Endothelial cell of hepatic sinusoid (primary cell): ENCODE data around the gene USP3.
"Not testable (repeated sequence)": the region's sequence is repeated elsewhere in the genome, so short reads cannot be mapped to it uniquely, and the experiment has no call there.

Experiments used
- in situ Hi-C: cut with HindIII; loops from 2 replicates; pipeline ENCODE4 v1.10.0; 2017; ENCODE audit warnings: low sequenced_read_pairs

Gene USP3

DNA sequence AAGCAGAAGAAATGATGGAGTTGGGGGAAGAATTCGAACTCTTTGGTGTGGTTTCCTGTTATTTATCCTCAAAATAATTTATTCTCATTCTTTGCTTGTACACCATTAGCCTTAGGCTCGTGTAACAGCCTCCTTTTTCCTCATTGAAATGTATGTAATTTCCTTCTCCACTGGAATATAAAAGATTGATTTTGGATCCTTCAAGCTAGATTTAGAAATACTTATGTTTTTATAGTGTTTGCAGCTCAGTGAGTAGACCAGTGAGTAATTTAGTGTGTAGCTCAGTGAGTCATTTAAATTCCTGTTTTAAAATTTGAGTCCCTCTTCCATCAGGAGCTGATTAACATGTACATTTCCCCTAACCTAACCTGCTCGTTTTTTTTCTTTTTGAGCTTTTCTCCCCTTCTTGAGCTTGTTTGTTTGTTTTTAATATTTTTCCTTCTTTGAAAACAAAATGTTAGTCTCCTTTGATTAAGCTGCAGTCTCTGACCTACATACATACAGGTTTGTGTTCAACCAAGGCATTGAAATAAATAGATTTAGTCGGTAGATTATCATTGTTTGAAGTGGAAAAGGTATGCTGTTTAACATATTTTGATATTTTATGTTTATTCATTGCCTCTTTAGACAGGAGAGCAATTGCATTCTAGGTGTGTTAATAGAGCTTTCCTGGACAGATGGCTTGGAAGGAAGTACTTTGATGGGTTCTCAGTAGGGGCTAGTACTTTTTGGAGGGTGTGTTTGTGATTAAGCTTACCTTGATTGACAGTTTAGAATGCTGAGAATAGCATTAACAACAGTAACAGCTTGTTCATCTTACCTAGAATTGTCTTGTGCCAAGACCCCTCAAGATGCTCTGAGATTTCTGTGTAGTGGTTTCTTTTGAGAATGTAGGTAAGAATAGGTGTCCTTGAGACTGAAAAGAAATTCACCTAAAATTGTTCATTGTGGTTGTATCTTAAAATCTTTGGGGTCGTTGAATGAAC lies 5.9 kb downstream of the USP3 start:
- in situ Hi-C loops: loop anchor here (5.0 kb wide), 1 partner anchor 62 kb away; no protein-coding TSS in a partner anchor

DNA sequence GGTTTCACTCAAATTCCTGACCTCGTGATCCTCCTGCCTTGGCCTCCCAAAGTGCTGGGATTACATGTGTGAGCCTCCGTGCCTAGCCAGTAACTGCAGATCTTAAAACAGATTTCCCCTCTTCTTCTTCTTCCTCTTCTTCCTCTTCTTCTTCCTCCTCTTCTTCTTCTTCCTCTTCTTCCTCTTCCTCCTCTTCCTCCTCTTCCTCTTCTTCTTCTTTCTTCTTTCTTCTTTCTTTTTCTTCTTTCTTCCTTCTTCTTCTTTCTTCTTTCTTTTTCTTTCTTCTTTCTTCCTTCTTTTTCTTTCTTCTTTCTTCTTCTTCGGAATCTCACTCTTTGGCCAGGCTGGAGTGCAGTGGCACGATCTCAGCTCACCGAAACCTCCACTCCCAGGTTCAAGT lies 7.8 kb downstream of the USP3 start:
- in situ Hi-C loops: no loop called here

GRCh38 chr15:63513271-63513670 lies 8.9 kb downstream of the USP3 start:
- in situ Hi-C loops: no loop called here

GRCh38 chr15:63513728-63514127 lies 9.3 kb downstream of the USP3 start:
- in situ Hi-C loops: no loop called here

GRCh38 chr15:63514531-63514943 lies 10.1 kb downstream of the USP3 start:
- in situ Hi-C loops: no loop called here

DNA sequence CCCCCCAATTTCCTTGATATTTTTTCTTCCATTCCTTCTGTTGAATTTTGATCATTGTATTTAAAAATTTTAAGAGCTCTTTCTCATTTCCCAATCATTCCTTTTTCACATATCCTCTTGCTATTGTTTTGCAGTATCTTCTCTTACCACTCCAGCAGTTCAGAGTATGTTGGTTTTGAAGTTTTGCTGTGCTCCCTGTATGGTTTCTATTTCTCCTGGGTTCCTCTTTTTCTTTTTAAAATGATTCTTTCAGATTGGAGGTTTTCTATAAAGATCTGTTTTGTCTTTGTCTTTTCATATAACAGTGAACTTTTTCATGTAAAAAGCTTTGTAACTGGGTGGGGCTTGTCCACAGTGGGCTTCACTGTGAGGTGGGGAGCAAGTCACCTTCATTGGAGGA lies 12.8 kb downstream of the USP3 start:
- in situ Hi-C loops: no loop called here

- in situ Hi-C loops: no loop called here
Measured at GRCh38 chr15:63517628-63518027, 13.2 kb downstream of the USP3 start.

DNA sequence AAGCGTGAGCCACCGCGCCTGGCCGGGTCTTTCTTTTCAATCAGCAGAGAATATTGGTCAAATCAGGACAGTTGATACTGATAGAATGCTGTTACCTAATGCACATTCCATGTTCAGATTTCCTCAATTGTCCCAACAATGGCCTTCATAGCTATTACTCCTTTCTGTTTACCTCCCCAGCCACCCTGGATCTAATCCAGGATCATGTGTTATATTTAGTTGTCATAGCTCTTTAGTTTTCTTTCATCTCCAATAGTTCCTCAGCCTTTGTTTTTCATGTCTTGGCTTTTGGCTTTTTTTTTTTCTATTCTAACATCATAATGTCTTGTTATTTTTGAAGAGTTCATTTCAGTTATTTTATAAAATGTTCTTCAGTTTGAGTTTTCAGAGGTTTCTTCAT lies 14.6 kb downstream of the USP3 start:
- in situ Hi-C loops: no loop called here

- in situ Hi-C loops: no loop called here
Measured at GRCh38 chr15:63519548-63520178, 15.3 kb downstream of the USP3 start.

DNA sequence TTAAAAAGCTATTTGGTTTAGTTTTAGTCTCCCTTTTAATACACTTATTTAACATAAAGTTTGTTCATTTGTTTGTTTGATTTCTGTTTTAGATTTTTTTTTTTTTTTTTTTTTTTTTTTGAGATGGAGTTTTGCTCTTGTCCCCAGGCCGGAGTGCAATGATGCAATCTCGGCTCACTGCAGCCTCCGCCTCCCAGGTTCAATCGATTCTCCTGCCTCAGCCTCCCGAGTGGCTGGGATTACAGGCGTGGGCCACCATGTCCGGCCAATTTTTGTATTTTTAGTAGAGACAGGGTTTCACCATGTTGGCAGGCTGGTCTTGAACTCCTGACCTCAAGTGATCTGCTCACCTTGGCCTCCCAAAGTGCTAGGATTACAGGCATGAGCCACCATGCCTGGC lies 16.1 kb downstream of the USP3 start:
- in situ Hi-C loops: not testable (repeated sequence)

DNA sequence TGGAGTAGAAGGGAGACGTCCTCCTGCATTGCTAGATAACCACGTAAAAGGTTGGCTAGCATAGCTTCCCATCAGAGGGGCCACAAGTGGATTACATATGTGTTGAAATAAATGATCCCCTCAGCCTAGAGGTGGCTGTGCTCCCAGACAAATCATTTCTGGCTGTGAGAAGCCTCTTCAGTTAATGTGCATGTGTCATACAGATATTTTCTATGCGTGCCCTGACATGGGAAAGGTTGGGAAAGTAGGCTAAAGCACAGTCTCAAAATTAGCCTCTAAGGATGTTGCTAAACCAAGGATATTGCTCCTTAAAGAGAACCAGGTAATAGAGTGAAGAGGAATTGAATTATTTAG lies 17.8 kb downstream of the USP3 start:
- in situ Hi-C loops: no loop called here

- in situ Hi-C loops: no loop called here
Measured at GRCh38 chr15:63523306-63523990, 19.1 kb downstream of the USP3 start.

DNA sequence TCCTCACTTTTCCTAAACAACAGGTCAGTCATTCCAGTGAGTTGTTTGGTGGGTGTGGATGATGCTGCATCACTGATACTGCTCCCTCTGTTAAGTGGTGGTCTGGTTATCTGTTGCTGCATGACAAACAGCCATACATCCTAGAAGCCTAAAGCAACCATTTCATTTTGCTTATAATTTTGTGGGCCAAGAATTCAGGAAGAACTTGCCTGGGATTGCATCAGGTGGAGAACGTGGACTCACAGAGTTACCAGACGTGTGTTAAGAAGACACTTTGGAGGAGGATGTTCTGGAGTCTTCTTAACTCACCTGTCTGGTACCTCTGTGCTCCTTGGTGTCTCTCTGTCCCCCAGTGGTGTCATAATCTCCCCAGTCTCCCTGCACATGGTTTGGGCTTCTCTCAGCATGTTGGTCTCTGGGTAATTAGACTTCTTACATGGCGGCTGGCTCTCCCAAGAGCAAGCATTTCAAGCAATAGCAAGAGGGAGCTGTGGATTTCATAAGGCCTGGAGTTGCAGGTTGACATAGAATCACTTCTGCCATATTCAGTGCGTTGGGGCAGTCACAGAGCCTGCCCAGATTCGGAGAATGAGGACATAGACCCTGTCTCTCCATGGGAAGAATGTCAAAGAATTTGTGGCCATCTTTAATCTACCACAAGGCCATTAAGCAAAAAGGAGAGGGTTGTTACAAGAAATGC lies 20.1 kb downstream of the USP3 start:
- in situ Hi-C loops: no loop called here

GRCh38 chr15:63526401-63526800 lies 22.0 kb downstream of the USP3 start:
- in situ Hi-C loops: no loop called here

GRCh38 chr15:63528138-63528659 lies 23.8 kb downstream of the USP3 start:
- in situ Hi-C loops: no loop called here

DNA sequence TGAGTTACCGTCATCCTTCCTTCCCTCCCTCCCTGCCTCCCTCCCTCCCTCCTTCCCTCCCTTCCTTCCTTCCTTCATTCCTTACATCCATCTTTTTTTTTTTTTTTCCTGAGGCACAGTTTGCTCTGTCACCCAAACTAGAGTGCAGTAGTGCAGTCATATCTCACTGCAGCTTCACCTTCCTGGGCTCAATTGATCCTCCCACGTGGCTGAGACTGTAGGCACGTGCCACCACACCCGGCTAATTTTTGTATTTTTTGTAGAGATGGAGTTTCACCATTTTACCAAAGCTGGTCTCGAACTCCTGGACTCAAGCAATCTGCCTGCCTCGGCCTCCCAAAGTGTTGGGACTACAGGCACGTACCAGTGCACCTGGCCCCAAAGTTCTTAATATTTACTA lies 25.8 kb downstream of the USP3 start:
- in situ Hi-C loops: loop anchor here (5.0 kb wide), 1 partner anchor 53 kb away; no protein-coding TSS in a partner anchor

DNA sequence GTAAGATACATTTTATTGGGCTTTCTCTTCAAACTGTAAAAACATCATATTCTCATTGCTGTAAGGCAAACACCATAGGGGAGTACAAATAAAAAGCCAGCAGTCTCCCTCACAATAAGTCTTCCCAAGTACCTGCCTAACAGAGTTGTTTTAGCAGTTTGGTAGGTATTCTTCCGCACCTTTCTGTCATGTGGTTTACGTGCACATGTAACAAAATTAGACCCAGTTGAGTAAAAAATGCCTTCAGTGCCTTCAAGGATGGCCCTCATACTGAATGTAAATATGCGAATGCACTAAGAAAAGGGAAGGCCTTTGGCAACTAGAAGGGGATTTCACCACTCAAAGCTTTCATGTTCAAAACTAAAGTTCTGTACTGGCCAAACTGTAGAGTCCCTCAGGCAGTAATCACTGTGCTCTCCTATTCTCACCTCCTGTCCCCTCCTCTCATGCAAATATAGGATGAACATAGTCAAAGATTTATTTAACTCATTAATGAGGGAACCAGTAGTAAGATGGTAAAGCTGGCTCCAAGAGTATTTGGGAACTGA lies 26.4 kb downstream of the USP3 start:
- in situ Hi-C loops: loop anchor here (5.0 kb wide), 1 partner anchor 54 kb away; no protein-coding TSS in a partner anchor

DNA sequence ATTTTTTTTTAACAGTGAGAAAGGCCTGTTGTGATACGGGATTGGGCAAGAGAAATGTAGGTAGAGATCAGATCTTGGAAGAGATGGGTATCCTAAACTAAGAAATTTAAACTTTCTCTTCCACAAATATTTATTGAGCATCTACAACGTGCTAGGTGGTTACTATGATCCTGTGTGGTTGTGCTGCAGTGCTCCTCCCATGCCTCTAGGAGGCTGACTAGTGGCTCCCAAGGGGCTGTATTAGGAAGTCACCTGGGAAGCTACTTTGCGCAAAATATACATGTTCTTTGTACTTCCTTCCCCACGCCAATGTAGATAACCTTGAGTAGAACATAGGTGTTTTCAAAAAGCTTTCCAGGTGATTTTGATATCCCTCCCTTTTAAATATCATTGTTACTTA lies 27.2 kb downstream of the USP3 start:
- in situ Hi-C loops: loop anchor here (5.0 kb wide), 1 partner anchor 54 kb away; no protein-coding TSS in a partner anchor

DNA sequence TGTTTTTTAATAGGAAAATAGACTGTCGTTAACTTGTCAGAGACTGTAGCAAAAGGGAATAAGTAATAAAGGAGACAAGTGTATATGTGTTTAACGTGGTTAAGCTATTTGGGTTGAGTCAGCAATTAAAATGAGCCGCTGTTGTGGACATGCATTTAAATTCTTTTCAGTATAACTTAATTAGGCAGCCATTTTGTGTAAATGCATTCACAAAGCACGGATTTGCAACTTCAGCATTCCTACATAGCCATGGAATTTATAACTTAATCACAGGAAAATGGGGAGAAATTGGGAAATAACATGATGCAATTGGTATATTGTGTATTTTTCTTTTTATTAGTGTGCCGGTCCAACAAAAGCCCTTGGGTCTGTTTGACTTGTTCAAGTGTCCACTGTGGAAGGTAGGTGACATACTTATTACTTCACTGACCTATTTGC lies 27.9 kb downstream of the USP3 start:
- in situ Hi-C loops: loop anchor here (5.0 kb wide), 1 partner anchor 55 kb away; no protein-coding TSS in a partner anchor

GRCh38 chr15:63534888-63535287 lies 30.5 kb downstream of the USP3 start:
- in situ Hi-C loops: loop anchor here (5.0 kb wide), 1 partner anchor 58 kb away; no protein-coding TSS in a partner anchor
